Head of caudate nucleus (tissue), 42 donors: ENCODE measurements around the gene ATP2B2.

ENCODE experiments used
- DNase-seq, 42 donors: peaks; one replicate each; pipeline versions ENCODE4 v3.0.0 to v3.0.0-alpha.2; 2020 to 2021; ENCODE audit warnings: mixed read lengths in 7 of 42
- intact Hi-C: fragments of 100-400 bp; cut with DNase I; formaldehyde crosslinking; loops from one replicate; pipeline ENCODE4 v1.15.0; 2022

ATP2B2 gene

GRCh38 chr3:10463533-10464434, 41.6 kb downstream of the ATP2B2 start:
- intact Hi-C loops: no loop called here
- DNase-seq: peak in 18 of 42 donors; percentile 13 to 63 (median 36)

- no peak for DNase-seq
- intact Hi-C loops: no loop called here
Observed at GRCh38 chr3:10462641-10463532, 42.5 kb downstream of the ATP2B2 start.

- intact Hi-C loops: no loop called here
- DNase-seq: no peak
Observed at GRCh38 chr3:10460951-10461545, 44.3 kb downstream of the ATP2B2 start.

- no peak for DNase-seq
- intact Hi-C loops: no loop called here
Observed at GRCh38 chr3:10459954-10460754, 45.2 kb downstream of the ATP2B2 start.

GRCh38 chr3:10457560-10457959, 47.8 kb downstream of the ATP2B2 start:
- no peak for DNase-seq
- intact Hi-C loops: no loop called here

- intact Hi-C loops: no loop called here
- no peak for DNase-seq
Observed at GRCh38 chr3:10456981-10457380, 48.4 kb downstream of the ATP2B2 start.

GRCh38 chr3:10455545-10455914, 49.9 kb downstream of the ATP2B2 start:
- DNase-seq: no peak
- intact Hi-C loops: no loop called here

- intact Hi-C loops: no loop called here
- no peak for DNase-seq
Observed at GRCh38 chr3:10454907-10455544, 50.4 kb downstream of the ATP2B2 start.

- intact Hi-C loops: no loop called here
Observed at GRCh38 chr3:10453431-10454163, 51.8 kb downstream of the ATP2B2 start.

GRCh38 chr3:10450494-10451440, 54.6 kb downstream of the ATP2B2 start:
- intact Hi-C loops: no loop called here
- DNase-seq: no peak

More at GRCh38 chr3:10453431-10454163, 51.8 kb downstream of the ATP2B2 start:
- DNase-seq: no peak

- no peak for DNase-seq
- intact Hi-C loops: no loop called here
Observed at GRCh38 chr3:10449436-10449835, 56.0 kb downstream of the ATP2B2 start.

GRCh38 chr3:10448544-10448943, 56.8 kb downstream of the ATP2B2 start:
- DNase-seq: no peak
- intact Hi-C loops: no loop called here

- intact Hi-C loops: no loop called here
- peak in 17 of 42 donors; percentile 9 to 60 (median 38) for DNase-seq
Observed at GRCh38 chr3:10447527-10448260, 57.7 kb downstream of the ATP2B2 start.

GRCh38 chr3:10447110-10447509, 58.3 kb downstream of the ATP2B2 start:
- intact Hi-C loops: no loop called here
- no peak for DNase-seq

GRCh38 chr3:10445561-10446175, 59.7 kb downstream of the ATP2B2 start:
- peak in 2 of 42 donors; percentile 29 to 68 for DNase-seq
- intact Hi-C loops: no loop called here
